PFSK-1 (cell line): ENCODE measurements around the gene HBP1.

Experiments
- FOXP2 ChIP-seq: optimal IDR thresholded peaks from 2 replicates; pipeline ENCODE3; 2011; ENCODE audit warnings: borderline replicate concordance, control low read depth, inconsistent platforms; ENCODE audit not compliant: insufficient read depth; ENCODE audit errors: extremely low read length, extremely low read depth
- POLR2AphosphoS5 ChIP-seq: IDR thresholded peaks from 2 replicates; pipeline ENCODE4 v1.6.1; 2012; ENCODE audit warnings: low read depth, mild to moderate bottlenecking, control low read depth, low read length, moderate library complexity
- SIN3A ChIP-seq: IDR thresholded peaks from 2 replicates; pipeline ENCODE4 v1.6.1; 2012; ENCODE audit warnings: mild to moderate bottlenecking, low read length, moderate library complexity, borderline replicate concordance; ENCODE audit not compliant: insufficient read depth
- TAF1 ChIP-seq: IDR thresholded peaks from 2 replicates; pipeline ENCODE4 v1.6.1; 2012; ENCODE audit warnings: low read length, control low read depth, borderline replicate concordance; ENCODE audit not compliant: insufficient read depth
- TF ChIP-seq, protein P1 (sequence below), 2 experiments: IDR thresholded peaks; 2 replicates each; pipeline versions ENCODE4 v1.6.1 to v1.8.0; 2011 to 2012; ENCODE audit warnings: low read depth in 2 of 2, low read length in 2 of 2, control low read depth in 1 of 2, inconsistent platforms in 1 of 2, mild to moderate bottlenecking in 1 of 2, moderate library complexity in 1 of 2; ENCODE audit not compliant: insufficient read depth in 1 of 2

Gene HBP1

DNA sequence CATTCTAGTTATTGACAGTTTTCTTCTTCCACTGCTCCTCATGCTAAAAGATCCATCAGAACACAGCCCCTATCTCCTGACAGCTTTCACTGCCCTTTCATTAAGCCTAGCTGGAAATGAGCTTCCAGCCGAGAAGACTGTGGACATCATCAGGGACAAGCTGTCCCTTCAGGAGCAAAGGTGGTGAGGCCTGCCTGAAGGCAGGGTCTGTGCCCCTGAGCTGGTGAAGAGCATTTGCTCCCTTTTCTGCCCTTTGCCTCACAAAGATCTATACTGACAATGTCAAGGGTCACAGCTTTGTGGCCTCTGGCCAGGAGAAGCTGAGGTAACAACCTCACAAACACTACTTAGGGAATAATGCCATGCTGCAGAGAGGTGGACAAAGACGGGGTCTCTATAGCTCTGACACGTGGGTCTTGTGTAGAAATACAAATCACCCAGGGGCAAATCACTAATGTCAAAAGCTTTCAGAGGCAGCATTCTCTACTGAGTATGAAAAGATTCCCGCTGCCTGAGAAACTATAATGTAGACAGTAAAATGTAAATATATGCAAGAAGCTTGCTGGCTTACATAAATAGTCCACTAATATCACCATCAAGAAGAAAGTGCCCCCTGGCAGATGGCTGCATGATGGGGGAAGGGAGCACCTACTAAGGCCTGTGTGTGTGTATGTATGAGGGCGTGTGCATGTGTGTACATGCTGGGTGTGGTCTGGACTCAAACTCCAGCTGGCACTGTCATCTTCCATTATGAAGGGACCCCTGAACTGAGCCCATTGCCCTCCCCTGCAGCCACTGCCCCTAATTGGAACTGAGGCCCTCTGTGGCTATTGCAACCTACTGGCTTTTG, 55.8 kb downstream of the HBP1 start:
- no peak for TF ChIP-seq FOXP2

DNA sequence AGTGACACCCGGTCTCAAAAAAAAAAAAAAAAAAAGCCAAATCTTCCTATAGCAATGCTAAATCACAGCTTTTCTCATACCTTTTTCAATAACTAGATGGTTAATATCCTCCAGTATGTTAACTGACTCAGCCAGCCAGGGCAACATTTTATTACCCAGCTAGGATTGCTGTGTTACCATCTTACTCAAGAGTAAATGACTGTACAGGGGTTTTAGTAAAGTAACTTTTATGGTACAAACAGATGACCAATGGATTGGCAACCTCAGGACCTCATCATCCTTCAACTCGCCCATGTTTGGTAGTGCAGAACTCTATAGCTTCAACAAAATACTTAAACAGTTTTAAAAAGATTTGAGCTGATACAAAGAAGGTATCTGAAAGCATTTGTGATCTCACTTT, 59.5 kb downstream of the HBP1 start:
- TF ChIP-seq TAF1, result no peak
- TF ChIP-seq SIN3A, result no peak
- TF ChIP-seq, protein P1, sequence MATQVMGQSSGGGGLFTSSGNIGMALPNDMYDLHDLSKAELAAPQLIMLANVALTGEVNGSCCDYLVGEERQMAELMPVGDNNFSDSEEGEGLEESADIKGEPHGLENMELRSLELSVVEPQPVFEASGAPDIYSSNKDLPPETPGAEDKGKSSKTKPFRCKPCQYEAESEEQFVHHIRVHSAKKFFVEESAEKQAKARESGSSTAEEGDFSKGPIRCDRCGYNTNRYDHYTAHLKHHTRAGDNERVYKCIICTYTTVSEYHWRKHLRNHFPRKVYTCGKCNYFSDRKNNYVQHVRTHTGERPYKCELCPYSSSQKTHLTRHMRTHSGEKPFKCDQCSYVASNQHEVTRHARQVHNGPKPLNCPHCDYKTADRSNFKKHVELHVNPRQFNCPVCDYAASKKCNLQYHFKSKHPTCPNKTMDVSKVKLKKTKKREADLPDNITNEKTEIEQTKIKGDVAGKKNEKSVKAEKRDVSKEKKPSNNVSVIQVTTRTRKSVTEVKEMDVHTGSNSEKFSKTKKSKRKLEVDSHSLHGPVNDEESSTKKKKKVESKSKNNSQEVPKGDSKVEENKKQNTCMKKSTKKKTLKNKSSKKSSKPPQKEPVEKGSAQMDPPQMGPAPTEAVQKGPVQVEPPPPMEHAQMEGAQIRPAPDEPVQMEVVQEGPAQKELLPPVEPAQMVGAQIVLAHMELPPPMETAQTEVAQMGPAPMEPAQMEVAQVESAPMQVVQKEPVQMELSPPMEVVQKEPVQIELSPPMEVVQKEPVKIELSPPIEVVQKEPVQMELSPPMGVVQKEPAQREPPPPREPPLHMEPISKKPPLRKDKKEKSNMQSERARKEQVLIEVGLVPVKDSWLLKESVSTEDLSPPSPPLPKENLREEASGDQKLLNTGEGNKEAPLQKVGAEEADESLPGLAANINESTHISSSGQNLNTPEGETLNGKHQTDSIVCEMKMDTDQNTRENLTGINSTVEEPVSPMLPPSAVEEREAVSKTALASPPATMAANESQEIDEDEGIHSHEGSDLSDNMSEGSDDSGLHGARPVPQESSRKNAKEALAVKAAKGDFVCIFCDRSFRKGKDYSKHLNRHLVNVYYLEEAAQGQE (IDR thresholded peaks at IDR 0.05; ENCODE audit: insufficient read depth in 1 of 2, low read depth in 2 of 2, low read length in 2 of 2), result no peak

DNA sequence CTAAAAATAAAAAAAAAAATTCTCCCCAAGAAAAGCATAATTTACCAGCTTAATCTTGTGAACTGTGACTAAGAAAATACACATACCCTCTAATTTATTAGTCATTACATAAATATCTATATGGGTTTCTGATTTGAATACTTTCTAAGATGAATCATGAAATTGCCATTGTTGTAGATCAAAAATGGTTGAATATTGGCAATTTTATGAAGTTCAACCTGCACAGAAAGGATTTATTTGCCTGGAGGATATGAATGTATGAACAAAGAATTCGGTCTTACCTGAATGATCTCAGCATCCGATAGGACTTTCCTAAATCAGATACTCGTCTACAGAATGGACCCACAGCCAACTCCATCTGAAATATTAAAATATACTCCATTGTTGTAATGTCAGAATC, 61.5 kb downstream of the HBP1 start:
- no peak for TF ChIP-seq SIN3A
- no peak for TF ChIP-seq FOXP2
- TF ChIP-seq TAF1, result no peak
- no peak for TF ChIP-seq POLR2AphosphoS5
- TF ChIP-seq, protein P1 (IDR thresholded peaks at IDR 0.05; ENCODE audit: insufficient read depth in 1 of 2, low read depth in 2 of 2, low read length in 2 of 2), result no peak

DNA sequence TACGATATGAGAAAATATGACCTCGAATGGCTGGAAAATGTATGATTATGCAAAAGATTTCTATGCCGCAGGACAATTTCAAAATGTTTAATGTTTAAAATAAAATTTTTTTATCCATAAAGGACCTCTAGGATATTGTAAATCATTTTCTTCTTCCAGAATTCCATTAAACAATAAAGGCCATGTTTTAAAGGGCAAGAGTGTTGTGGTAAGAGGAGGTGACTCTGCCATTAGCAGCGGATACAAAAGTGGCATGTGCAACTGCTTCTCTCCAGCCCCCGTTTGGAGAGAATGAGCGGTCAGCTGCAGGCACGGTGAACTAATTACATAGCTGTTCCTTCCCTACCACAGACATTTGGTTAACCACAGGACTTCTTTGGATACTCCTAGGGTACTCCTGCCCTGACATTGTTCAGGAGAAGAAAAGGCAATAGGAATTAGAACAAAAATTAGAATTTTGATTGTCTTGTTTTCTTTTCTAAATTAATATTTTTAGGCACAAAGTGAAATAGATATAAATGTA, 63.8 kb downstream of the HBP1 start:
- no peak for TF ChIP-seq FOXP2
- no peak for TF ChIP-seq POLR2AphosphoS5
- TF ChIP-seq TAF1, result no peak
- TF ChIP-seq, protein P1 (IDR thresholded peaks at IDR 0.05; ENCODE audit: insufficient read depth in 1 of 2, low read depth in 2 of 2, low read length in 2 of 2), result no peak
- no peak for TF ChIP-seq SIN3A

DNA sequence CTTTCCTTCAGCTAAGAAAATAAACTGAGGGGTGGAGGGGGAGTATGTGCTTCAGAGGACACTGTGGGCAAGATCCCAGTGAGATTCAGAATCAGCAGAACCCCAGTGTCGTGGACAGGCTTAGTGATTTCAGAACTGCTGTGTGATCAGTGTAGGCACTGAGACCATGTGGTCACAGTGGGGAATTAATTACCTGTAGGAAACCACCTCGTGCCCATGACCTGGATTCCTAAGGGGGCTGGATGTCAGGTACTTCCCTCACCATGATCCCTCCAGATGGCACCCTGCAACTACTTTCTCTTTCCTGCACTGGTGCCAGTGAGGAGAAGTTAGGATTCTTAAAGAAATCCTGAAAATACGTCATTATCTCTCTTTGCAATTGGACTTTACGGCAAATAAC, 64.4 kb downstream of the HBP1 start:
- no peak for TF ChIP-seq POLR2AphosphoS5
- no peak for TF ChIP-seq FOXP2
- TF ChIP-seq SIN3A, result no peak
- TF ChIP-seq TAF1, result no peak
- TF ChIP-seq, protein P1 (IDR thresholded peaks at IDR 0.05; ENCODE audit: insufficient read depth in 1 of 2, low read depth in 2 of 2, low read length in 2 of 2), result no peak
